IMR-90 (cell line): ENCODE data around the gene SEMA4D. TPM values are rescaled to one million over a fixed set of nuclear protein-coding genes. Genes with fewer than 3 reads are reported as not detected.

ENCODE experiments used
- ATAC-seq: fragments of 200-7000 bp; cut with Tn5 transposase; 2 replicates; pipeline ENCODE4 v1.9.1; 2020; ENCODE audit warnings: low read depth, mild to moderate bottlenecking, moderate library complexity
- BruUV-seq: library from RNA; stranded (reverse); fragments of 400-500 nt; replicated peaks from 2 replicates; lab custom pipeline; 2021; lab: Mats Ljungman, UMichigan
- CTCF ChIA-PET: fragments of 300-600 bp; formaldehyde crosslinking; extraction: SDS; loops from one replicate; lab custom pipeline; 2021; ENCODE audit warnings: antibody characterized with exemption; lab: Yijun Ruan, JAX
- POLR2A ChIA-PET: fragments of 300-600 bp; sonication (Branson Sonifier 250); formaldehyde crosslinking; loops from one replicate; lab custom pipeline; 2022; ENCODE audit warnings: antibody characterized with exemption; ENCODE audit not compliant: unreplicated experiment; lab: Charles Lee
- DNase-seq: peaks from one replicate; pipeline ENCODE4 v3.0.0; 2013
- H2AFZ ChIP-seq: replicated peaks from 2 replicates; pipeline ENCODE3; 2013; ENCODE audit warnings: low read length, mild to moderate bottlenecking; ENCODE audit not compliant: poor library complexity
- H2AK5ac ChIP-seq: 2 replicates; pipeline ENCODE4 v1.6.1; 2013; ENCODE audit warnings: low read depth, low read length, inconsistent platforms
- H2AK9ac ChIP-seq: replicated peaks from 2 replicates; pipeline ENCODE3; 2013; ENCODE audit warnings: mild to moderate bottlenecking, low read depth, low read length, moderate library complexity; ENCODE audit not compliant: poor library complexity
- H2BK120ac ChIP-seq: 2 replicates; pipeline ENCODE4 v1.6.1; 2013; ENCODE audit warnings: low read depth, low read length, inconsistent platforms
- H2BK15ac ChIP-seq: 3 replicates; pipeline ENCODE4 v1.6.1; 2013; ENCODE audit warnings: low read depth, low read length, inconsistent platforms
- H2BK20ac ChIP-seq: 2 replicates; pipeline ENCODE4 v1.6.1; 2013; ENCODE audit warnings: low read depth, mild to moderate bottlenecking, inconsistent platforms, low read length, moderate library complexity
- H2BK5ac ChIP-seq: 2 replicates; pipeline ENCODE4 v1.6.1; 2013; ENCODE audit warnings: mild to moderate bottlenecking, low read depth, low read length, inconsistent platforms; ENCODE audit not compliant: poor library complexity, severe bottlenecking
- H3K14ac ChIP-seq: replicated peaks from 2 replicates; pipeline ENCODE4 v1.6.1; 2013; ENCODE audit warnings: low read depth, low read length, inconsistent platforms
- H3K18ac ChIP-seq: 2 replicates; pipeline ENCODE4 v1.6.1; 2013; ENCODE audit warnings: low read depth, low read length, control low read depth
- H3K23ac ChIP-seq: 2 replicates; pipeline ENCODE4 v1.6.1; 2013; ENCODE audit warnings: low read depth, low read length, inconsistent platforms
- H3K27ac ChIP-seq: 2 replicates; pipeline ENCODE4 v1.5.1; 2013; ENCODE audit warnings: mild to moderate bottlenecking, control low read depth, low read length; ENCODE audit not compliant: insufficient read depth
- H3K27me3 ChIP-seq: 2 replicates; pipeline ENCODE4 v1.6.1; 2013; ENCODE audit warnings: low read length; ENCODE audit not compliant: control insufficient read depth, insufficient read depth
- H3K36me3 ChIP-seq: 2 replicates; pipeline ENCODE4 v1.6.1; 2013; ENCODE audit warnings: low read length, mixed read lengths; ENCODE audit not compliant: control insufficient read depth, insufficient read depth
- H3K4ac ChIP-seq: 2 replicates; pipeline ENCODE4 v1.6.1; 2013; ENCODE audit warnings: low read depth, low read length, inconsistent platforms
- H3K4me1 ChIP-seq: 2 replicates; pipeline ENCODE4 v1.6.1; 2013; ENCODE audit warnings: low read length, mixed read lengths; ENCODE audit not compliant: control insufficient read depth, insufficient read depth
- H3K4me2 ChIP-seq: 2 replicates; pipeline ENCODE4 v1.6.1; 2013; ENCODE audit warnings: low read depth, mild to moderate bottlenecking, control low read depth, low read length, moderate library complexity
- H3K4me3 ChIP-seq: 2 replicates; pipeline ENCODE4 v1.5.1; 2013; ENCODE audit warnings: low read depth, mild to moderate bottlenecking, control low read depth, low read length, moderate library complexity; ENCODE audit not compliant: insufficient read depth
- H3K56ac ChIP-seq: 2 replicates; pipeline ENCODE4 v1.6.1; 2013; ENCODE audit warnings: low read length, inconsistent platforms; ENCODE audit not compliant: insufficient read depth; ENCODE audit errors: extremely low read depth
- H3K79me1 ChIP-seq, 2 experiments: 2 replicates each; pipeline ENCODE4 v1.6.1; 2013; ENCODE audit warnings: low read length in 2 of 2, inconsistent platforms in 1 of 2, low read depth in 1 of 2
- H3K9ac ChIP-seq: 2 replicates; pipeline ENCODE4 v1.6.1; 2013; ENCODE audit warnings: low read depth, low read length, control low read depth
- H3K9me1 ChIP-seq: 2 replicates; pipeline ENCODE4 v1.6.1; 2013; ENCODE audit warnings: low read length, inconsistent platforms; ENCODE audit not compliant: insufficient read depth
- H3K9me3 ChIP-seq: 2 replicates; pipeline ENCODE4 v1.6.1; 2013; ENCODE audit warnings: low read length; ENCODE audit not compliant: control insufficient read depth, insufficient read depth
- H4K20me1 ChIP-seq: 2 replicates; pipeline ENCODE4 v1.6.1; 2013; ENCODE audit warnings: low read length, inconsistent platforms; ENCODE audit not compliant: insufficient read depth
- H4K5ac ChIP-seq: 2 replicates; pipeline ENCODE4 v1.6.1; 2013; ENCODE audit warnings: mild to moderate bottlenecking, low read depth, low read length, control low read depth
- H4K8ac ChIP-seq, 2 experiments: 2 replicates each; pipeline ENCODE4 v1.6.1; 2013; ENCODE audit warnings: low read depth in 2 of 2, low read length in 2 of 2, control low read depth in 1 of 2, inconsistent platforms in 1 of 2
- H4K91ac ChIP-seq: 2 replicates; pipeline ENCODE4 v1.6.1; 2013; ENCODE audit warnings: low read depth, low read length, inconsistent platforms; ENCODE audit not compliant: insufficient read depth
- FOS ChIP-seq: fragments of 150-350 bp; IDR thresholded peaks from 2 replicates; pipeline ENCODE4 v1.6.1; 2016; ENCODE audit warnings: low read depth, low read length
- MXI1 ChIP-seq: IDR thresholded peaks from 2 replicates; pipeline ENCODE4 v1.6.1; 2012; ENCODE audit warnings: low read depth, mild to moderate bottlenecking, low read length, moderate library complexity, borderline replicate concordance
- NFE2L2 ChIP-seq: fragments of 150-350 bp; IDR thresholded peaks from 2 replicates; pipeline ENCODE4 v1.6.1; 2016; ENCODE audit warnings: low read depth, mild to moderate bottlenecking, low read length
- POLR2A ChIP-seq: IDR thresholded peaks from 2 replicates; pipeline ENCODE4 v1.6.1; 2012; ENCODE audit warnings: mild to moderate bottlenecking, low read depth, low read length
- RAD21 ChIP-seq: IDR thresholded peaks from 2 replicates; pipeline ENCODE4 v1.6.1; 2012; ENCODE audit warnings: low read length, improper control_type of control experiment
- SMC3 ChIP-seq: fragments of 150-350 bp; IDR thresholded peaks from 2 replicates; pipeline ENCODE4 v1.6.1; 2016; ENCODE audit warnings: low read depth, mild to moderate bottlenecking, antibody characterized with exemption, low read length, moderate library complexity
- WGBS, 2 experiments: methylation state at CpG; one replicate each; pipeline versions ENCODE4 v1.1.5 to v1.1.7; 2013; ENCODE audit warnings: missing lambda C conversion rate in 2 of 2; ENCODE audit not compliant: insufficient read length in 1 of 2; ENCODE audit errors: extremely low coverage in 2 of 2; 5-methylcytosine and 5-hydroxymethylcytosine counted together
- dilution Hi-C: fragments of 300-500 bp; cut with HindIII; formaldehyde crosslinking; loops from one replicate; pipeline ENCODE4 v1.14.3; 2018; ENCODE audit warnings: low sequenced_read_pairs; ENCODE audit not compliant: unreplicated experiment
- in situ Hi-C: fragments of 300-500 bp; cut with MboI; formaldehyde crosslinking; loops from 3 replicates; pipeline ENCODE4 v1.14.3; 2019; ENCODE audit warnings: low sequenced_read_pairs, inconsistent platforms, mixed read lengths
- intact Hi-C: fragments of 100-400 bp; cut with micrococcal nuclease; formaldehyde crosslinking; loops from 2 replicates; pipeline ENCODE4 v1.10.0; 2022
- polyA plus RNA-seq, 3 experiments: library from polyadenylated mRNA; depleted of rRNA; stranded (reverse); fragments of >200 nt; gene quantifications; 2 replicates each; pipeline ENCODE4 v1.2.3, GENCODE V29; 2012; ENCODE audit warnings: low replicate concordance in 1 of 3
- total RNA-seq: library from RNA; depleted of rRNA; stranded (reverse); fragments of >200 nt; gene quantifications from 2 replicates; pipeline ENCODE4 v1.2.3, GENCODE V29; 2012
- TF ChIP-seq, protein P1 (sequence below): fragments of 150-350 bp; IDR thresholded peaks from 2 replicates; pipeline ENCODE4 v1.6.1; 2016; ENCODE audit warnings: low read depth, mild to moderate bottlenecking, low read length, moderate library complexity, borderline replicate concordance

SEMA4D gene
- total and polyA plus RNA-seq, 2 of the 4 experiments (the other 2 are of a cell fraction), result 0.90 to 1.5 TPM

DNA sequence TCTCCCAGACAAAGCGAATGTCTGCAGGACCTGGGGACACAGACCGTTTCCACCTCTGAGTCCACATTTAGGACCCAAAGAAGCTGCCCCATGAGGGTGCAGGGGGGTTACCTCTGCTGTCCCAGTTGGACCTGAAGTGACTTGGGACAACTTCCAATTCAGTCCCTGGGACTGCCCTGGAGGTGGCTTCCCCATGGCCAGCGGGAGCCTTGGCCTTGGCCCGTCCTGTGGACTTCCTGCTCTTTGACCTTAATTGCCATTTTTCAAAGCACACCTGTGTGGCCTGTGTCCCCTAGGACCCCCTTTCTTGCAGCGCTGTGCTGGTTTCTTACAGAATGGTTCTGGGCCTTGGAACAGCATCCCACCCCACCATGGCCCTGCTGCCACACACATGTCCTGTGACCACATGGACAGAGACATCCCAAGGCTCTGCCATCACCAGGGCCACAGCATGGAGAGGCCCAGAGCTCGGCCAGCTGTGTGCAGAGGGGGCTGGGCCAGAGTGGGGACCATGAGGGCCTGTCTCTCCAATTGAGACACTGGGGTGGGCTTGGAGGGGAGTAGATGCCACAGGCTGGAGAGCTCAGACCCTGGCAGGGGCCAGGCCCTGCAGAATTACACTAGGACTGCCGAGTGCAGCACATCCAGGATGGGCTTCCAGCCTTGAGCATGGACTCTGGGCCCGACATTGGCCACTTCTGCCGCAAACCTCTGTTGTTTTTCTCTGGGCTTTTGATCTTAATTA, 133.8 kb downstream of the SEMA4D start (continued):
- TF ChIP-seq RAD21 (no peak), FOS (no peak), POLR2A (no peak), MXI1 (no peak), SMC3 (no peak)

DNA sequence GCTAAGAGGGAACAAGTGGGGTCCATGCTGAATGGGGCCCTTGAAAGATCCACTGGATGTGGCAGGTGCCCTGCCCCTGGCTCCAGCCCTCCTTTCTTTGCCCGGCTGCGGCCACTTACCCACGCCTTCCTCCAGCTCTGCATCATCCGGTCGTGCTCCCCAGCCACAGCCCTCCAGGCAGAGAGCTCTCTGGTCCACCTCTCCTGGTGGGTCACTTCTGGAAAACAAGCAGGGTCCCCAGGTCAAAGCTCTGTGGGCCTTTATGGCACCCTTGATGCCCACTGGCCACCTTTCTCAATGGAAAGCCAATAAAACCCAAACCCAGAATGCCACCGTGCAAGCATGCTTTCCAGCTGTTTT, 134.6 kb downstream of the SEMA4D start:
- Histone ChIP-seq H4K8ac (no peak overlapping the region), H3K4me1 (no peaks in the 10 kb centered on the region), H3K4ac (no peak overlapping the region), H4K5ac (no peak overlapping the region), H3K4me3 (no peak overlapping the region), H3K9me1 (no peaks in the 10 kb centered on the region), H3K27ac (no peak overlapping the region), H2BK15ac (no peak overlapping the region), H3K56ac (no peak overlapping the region), H2AFZ (no peak overlapping the region), H4K91ac (no peak overlapping the region), H3K79me1 (no peaks in the 10 kb centered on the region), H2AK9ac (no peak overlapping the region), H3K36me3 (peaks cover 35% of the 10 kb centered on the region), H2BK5ac (no peak overlapping the region), H2BK20ac (no peak overlapping the region), H3K9ac (no peak overlapping the region), H3K14ac (no peak overlapping the region), H2BK120ac (no peak overlapping the region), H2AK5ac (no peak overlapping the region), H3K9me3 (no peaks in the 10 kb centered on the region), H3K18ac (no peak overlapping the region), H3K4me2 (no peak overlapping the region), H3K23ac (no peak overlapping the region), H4K20me1 (no peaks in the 10 kb centered on the region), H3K27me3 (no peaks in the 10 kb centered on the region)
- no CpG with 5 or more reads among the region's 6 CpGs for WGBS, 2 experiments
- ATAC-seq, result no peak
- BruUV-seq, result no TSS peak
- TF ChIP-seq NFE2L2 (no peak), POLR2A (no peak)
- TF ChIP-seq, protein P1, sequence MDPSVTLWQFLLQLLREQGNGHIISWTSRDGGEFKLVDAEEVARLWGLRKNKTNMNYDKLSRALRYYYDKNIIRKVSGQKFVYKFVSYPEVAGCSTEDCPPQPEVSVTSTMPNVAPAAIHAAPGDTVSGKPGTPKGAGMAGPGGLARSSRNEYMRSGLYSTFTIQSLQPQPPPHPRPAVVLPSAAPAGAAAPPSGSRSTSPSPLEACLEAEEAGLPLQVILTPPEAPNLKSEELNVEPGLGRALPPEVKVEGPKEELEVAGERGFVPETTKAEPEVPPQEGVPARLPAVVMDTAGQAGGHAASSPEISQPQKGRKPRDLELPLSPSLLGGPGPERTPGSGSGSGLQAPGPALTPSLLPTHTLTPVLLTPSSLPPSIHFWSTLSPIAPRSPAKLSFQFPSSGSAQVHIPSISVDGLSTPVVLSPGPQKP, result no peak
- in situ Hi-C loops (no loop called here), dilution Hi-C loops (no loop called here), intact Hi-C loops (no loop called here)
- POLR2A ChIA-PET, result no interaction called here
- CTCF ChIA-PET, result no interaction called here
- no peak for DNase-seq
